HT-29 (cell line): ENCODE results near the gene CSPG4. TPM values are rescaled to one million over a fixed set of nuclear protein-coding genes. Genes with fewer than 3 reads are reported as not detected.
"Not testable (repeated sequence)": the region's sequence is repeated elsewhere in the genome, so short reads cannot be mapped to it uniquely, and the experiment has no call there.

Experiments
- DNase-seq: peaks from one replicate; pipeline ENCODE4 v3.0.0-alpha.2; 2015; ENCODE audit warnings: low spot score
- total RNA-seq: library from RNA; depleted of rRNA; stranded (reverse); fragments of >200 nt; shearing (Covaris generic); gene quantifications from 2 replicates; pipeline ENCODE4 v1.2.3, GENCODE V29; 2014

Gene CSPG4
- total RNA-seq, 1 experiment from 2014 or later: 10.7 TPM

- not testable (repeated sequence) for DNase-seq
Measured at GRCh38 chr15:75742346-75742745, 29.7 kb upstream of the CSPG4 start.

- DNase-seq: no peak
Measured at GRCh38 chr15:75739791-75740190, 27.1 kb upstream of the CSPG4 start.

- DNase-seq: peak; percentile 91
Measured at GRCh38 chr15:75738647-75739325, 26.1 kb upstream of the CSPG4 start.

DNA sequence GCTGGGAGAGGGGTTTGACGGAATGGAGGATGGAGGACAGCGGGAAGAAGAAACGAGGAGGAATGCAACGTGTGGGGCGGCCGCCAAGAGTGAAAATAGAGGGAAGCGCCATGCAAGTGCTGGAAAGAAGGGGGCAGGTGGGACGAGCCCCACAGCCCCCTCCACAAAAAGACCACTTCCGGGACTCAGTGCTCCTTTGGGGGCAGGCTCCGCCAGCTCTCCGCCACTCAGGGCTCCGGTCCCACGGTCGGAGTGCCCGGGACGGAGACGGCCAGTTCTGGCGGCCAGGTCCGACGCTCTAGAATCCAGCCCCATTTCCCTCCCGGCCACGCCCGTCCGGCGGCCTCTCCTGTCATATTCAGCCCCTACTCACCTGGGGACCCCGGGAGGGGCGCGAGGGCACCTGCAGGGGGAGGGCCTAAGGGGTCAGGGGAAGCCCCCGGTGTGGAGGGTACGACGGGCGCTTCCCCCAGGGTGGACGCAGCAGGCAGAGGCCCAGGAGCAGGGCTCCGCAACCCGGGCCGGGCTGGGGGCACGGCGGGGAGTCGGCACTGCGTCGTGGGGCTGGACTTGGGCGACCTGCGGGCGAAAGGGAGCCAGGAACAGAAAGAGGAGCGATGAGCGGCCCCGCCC is 25.5 kb upstream of the CSPG4 start:
- no peak for DNase-seq

GRCh38 chr15:75737116-75738013 is 24.7 kb upstream of the CSPG4 start:
- not testable (repeated sequence) for DNase-seq

- DNase-seq: no peak
Measured at GRCh38 chr15:75736256-75736655, 23.6 kb upstream of the CSPG4 start.

- not testable (repeated sequence) for DNase-seq
Measured at GRCh38 chr15:75734861-75735760, 22.5 kb upstream of the CSPG4 start.

DNA sequence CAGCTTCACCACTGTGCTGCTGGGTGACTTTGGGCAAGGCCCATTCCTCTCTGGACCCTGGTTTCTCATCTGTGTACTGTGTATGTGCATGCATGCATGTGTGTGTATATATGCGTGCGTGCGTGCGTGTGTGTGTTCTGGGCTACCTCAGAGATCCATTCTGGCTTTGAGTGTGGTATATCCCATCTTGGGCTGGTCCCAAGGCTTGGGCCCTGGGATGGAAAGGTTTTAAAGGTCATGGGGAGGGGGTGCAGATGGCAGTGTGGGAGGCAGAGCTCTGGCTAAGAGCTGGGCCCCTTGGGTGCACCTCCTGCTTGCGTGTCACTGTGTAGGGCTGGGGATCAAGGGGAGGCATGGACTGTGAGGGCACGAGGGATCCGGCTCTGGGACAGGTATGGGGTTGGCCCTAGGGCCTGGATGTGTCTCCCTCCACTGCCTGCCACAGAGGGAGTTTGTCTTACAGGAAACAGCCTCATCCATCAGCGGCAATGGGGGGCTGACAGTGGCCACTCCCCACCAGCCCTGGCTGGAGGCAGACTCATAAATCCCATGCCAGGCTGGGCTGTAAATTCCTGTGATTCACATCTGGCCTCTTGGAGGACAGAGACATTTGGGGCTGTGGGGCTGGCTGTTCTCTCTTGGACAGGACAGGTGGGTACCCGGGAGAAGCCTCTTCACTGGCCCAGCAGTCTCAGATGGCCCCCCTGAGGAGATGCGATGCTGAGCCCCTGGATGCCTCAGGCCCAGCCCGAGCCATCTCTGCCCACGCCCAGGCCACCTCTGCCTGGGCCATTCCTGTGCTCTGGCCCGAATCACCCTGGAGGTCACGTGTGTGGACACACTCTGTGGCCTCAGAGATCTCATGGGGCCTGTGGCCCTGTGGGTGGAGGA is 21.4 kb upstream of the CSPG4 start:
- no peak for DNase-seq

- DNase-seq: peak; percentile 80
Measured at GRCh38 chr15:75732809-75733451, 20.3 kb upstream of the CSPG4 start.

- DNase-seq: no peak
Measured at GRCh38 chr15:75732177-75732808, 19.6 kb upstream of the CSPG4 start.

GRCh38 chr15:75731248-75732151 is 18.9 kb upstream of the CSPG4 start:
- no peak for DNase-seq

DNA sequence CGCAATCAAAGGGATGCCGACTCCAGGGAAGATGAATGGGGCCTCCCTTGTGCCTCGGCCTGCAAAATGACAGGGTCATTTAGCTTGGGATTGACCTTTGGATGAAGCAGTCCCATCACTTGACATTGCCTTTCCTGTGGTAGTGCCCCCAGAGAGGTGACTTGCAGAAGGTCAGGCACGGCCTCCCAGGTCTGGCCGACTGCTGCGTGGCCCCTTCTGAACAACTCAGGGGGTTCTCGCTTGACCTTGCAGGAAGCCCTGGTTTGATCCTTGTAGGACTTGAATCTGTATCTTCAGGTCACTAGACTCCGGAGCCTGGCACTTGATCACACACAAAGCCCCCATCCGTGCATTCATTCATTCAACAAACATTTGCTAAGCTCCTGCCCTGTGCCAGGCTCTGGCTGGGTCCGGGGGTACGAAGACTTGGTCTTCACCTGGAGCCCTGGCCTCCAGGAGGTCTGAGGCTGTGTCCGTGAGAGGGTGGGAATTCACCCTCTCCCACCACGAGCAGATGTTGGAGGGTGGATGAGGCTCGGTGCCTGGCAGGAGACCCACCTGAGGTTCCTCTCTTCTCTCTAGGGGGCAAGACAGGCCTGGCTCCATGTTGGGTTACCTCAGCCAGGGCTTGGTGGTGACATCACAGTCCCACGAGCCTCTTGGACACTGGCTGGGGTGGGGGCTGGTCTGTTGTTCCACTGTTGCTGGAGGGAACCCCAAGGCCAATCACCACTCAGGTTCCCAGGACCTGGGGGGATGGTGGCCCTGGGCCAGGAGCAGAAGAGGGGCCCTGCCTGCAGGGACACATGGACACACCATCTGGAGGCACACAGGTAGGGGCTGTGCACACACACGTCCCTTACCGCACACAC is 18.0 kb upstream of the CSPG4 start:
- not testable (repeated sequence) for DNase-seq

- no peak for DNase-seq
Measured at GRCh38 chr15:75729326-75730069, 16.9 kb upstream of the CSPG4 start.

DNA sequence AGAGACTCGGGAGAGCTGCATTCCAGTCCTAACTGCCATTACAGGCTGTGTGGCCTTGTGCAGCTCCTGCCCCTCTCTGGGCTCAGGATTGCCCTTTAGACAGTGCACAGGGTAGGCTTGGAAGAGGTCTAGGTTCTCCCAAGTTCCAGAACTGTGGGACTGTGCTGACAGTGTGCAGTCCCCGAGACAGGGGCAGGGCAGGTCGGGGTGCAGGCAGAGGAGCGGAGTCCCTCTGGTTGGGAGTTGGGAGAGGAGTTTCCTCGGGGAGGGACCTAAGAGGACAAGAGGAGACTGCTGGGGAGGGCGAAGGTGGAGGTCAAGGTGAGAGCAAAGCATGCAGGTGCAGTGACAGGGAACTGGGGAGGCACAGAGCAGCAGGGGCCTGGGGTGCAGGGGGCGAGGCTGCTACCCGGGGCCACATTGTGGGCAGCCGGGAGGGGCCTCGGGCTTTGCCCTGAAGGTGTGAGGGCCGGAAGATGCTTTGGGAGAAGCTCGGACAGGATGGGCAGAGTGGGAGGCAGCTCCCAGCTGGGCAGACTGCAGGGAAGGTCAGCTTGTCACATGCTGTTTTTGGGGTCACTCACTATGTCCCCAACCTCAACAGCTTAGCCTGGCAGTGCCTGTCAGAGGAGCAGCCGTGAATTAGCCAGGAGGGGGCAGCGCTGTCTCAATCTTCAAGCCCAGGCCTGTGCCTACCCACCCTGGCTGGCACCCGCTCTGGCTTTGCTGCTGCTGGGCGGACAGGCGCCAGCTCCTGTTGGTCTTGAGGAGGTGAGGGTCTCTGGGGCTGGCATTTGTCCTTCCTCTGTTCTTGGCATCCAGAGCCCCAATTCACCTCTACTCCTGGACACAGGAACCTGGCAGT is 15.4 kb upstream of the CSPG4 start:
- peak; percentile 79 for DNase-seq

GRCh38 chr15:75727031-75727531 is 14.4 kb upstream of the CSPG4 start:
- no peak for DNase-seq
